ACC112 (cell line): ENCODE results near the gene MADD.

ENCODE experiments used
- H2AFZ ChIP-seq: fragments of 200-600 bp; sonication (generic); one replicate; pipeline ENCODE4 v1.6.0; 2017; ENCODE audit warnings: antibody characterized with exemption, low read length; ENCODE audit not compliant: unreplicated experiment
- H3K27ac ChIP-seq: fragments of 200-600 bp; sonication (generic); 2 replicates; pipeline ENCODE4 v1.5.1; 2014; ENCODE audit warnings: low read depth, mild to moderate bottlenecking, antibody characterized with exemption, low read length, moderate library complexity
- H3K27me3 ChIP-seq: fragments of 200-600 bp; sonication (generic); 2 replicates; pipeline ENCODE4 v1.6.1; 2014; ENCODE audit warnings: mild to moderate bottlenecking, antibody characterized with exemption, low read length, moderate library complexity, mixed read lengths; ENCODE audit not compliant: insufficient read depth
- H3K36me3 ChIP-seq: fragments of 200-600 bp; sonication (generic); 2 replicates; pipeline ENCODE4 v1.6.1; 2016; ENCODE audit warnings: mild to moderate bottlenecking, antibody characterized with exemption, low read length, moderate library complexity, mixed read lengths; ENCODE audit not compliant: insufficient read depth
- H3K4me1 ChIP-seq: fragments of 200-600 bp; sonication (generic); one replicate; pipeline ENCODE4 v1.6.1; 2016; ENCODE audit warnings: low read length, mixed read lengths; ENCODE audit not compliant: insufficient read depth, unreplicated experiment, control insufficient read depth
- H3K4me3 ChIP-seq: fragments of 200-600 bp; sonication (generic); 2 replicates; pipeline ENCODE4 v1.5.1; 2014; ENCODE audit warnings: mild to moderate bottlenecking, low read depth, low read length
- H3K79me2 ChIP-seq: fragments of 200-600 bp; sonication (generic); one replicate; pipeline ENCODE4 v1.6.0; 2016; ENCODE audit warnings: low read length; ENCODE audit not compliant: control insufficient read depth, unreplicated experiment, insufficient read depth

The MADD gene

GRCh38 chr11:47338396-47339241 lies 68.7 kb downstream of the MADD start:
- Histone ChIP-seq H2AFZ (no peak overlapping the region), H3K4me1 (no peaks in the 10 kb centered on the region), H3K79me2 (no peaks in the 10 kb centered on the region), H3K27ac (no peak overlapping the region), H3K36me3 (no peaks in the 10 kb centered on the region), H3K4me3 (no peak overlapping the region), H3K27me3 (no peaks in the 10 kb centered on the region)

GRCh38 chr11:47340010-47340409 lies 70.1 kb downstream of the MADD start:
- Histone ChIP-seq H3K79me2 (no peaks in the 10 kb centered on the region), H3K4me1 (no peaks in the 10 kb centered on the region), H3K36me3 (no peaks in the 10 kb centered on the region), H3K27me3 (no peaks in the 10 kb centered on the region), H3K27ac (no peak overlapping the region), H2AFZ (no peak overlapping the region), H3K4me3 (no peak overlapping the region)

- no peak overlapping the region for H3K27ac ChIP-seq
- H3K27me3 ChIP-seq, result no peaks in the 10 kb centered on the region
- no peaks in the 10 kb centered on the region for H3K79me2 ChIP-seq
- no peaks in the 10 kb centered on the region for H3K36me3 ChIP-seq
- H3K4me1 ChIP-seq, result no peaks in the 10 kb centered on the region
- H3K4me3 ChIP-seq, result no peak overlapping the region
- no peak overlapping the region for H2AFZ ChIP-seq
Measured at GRCh38 chr11:47340980-47341775, 71.2 kb downstream of the MADD start.

- Histone ChIP-seq H3K27ac (no peak overlapping the region), H2AFZ (no peak overlapping the region), H3K36me3 (no peaks in the 10 kb centered on the region), H3K79me2 (no peaks in the 10 kb centered on the region), H3K27me3 (no peaks in the 10 kb centered on the region), H3K4me1 (no peaks in the 10 kb centered on the region), H3K4me3 (no peak overlapping the region)
Measured at GRCh38 chr11:47342036-47342803, 72.3 kb downstream of the MADD start.

- Histone ChIP-seq H3K4me1 (no peaks in the 10 kb centered on the region), H3K4me3 (no peak overlapping the region), H3K36me3 (no peaks in the 10 kb centered on the region), H3K27ac (no peak overlapping the region), H3K79me2 (no peaks in the 10 kb centered on the region), H3K27me3 (no peaks in the 10 kb centered on the region), H2AFZ (no peak overlapping the region)
Measured at GRCh38 chr11:47342854-47343253, 72.9 kb downstream of the MADD start.

- Histone ChIP-seq H3K4me1 (no peaks in the 10 kb centered on the region), H2AFZ (no peak overlapping the region), H3K36me3 (no peaks in the 10 kb centered on the region), H3K4me3 (no peak overlapping the region), H3K27me3 (no peaks in the 10 kb centered on the region), H3K79me2 (no peaks in the 10 kb centered on the region), H3K27ac (no peak overlapping the region)
Measured at GRCh38 chr11:47345890-47346563, 76.1 kb downstream of the MADD start.

- no peak overlapping the region for H3K4me3 ChIP-seq
- H3K27ac ChIP-seq, result no peak overlapping the region
- no peak overlapping the region for H2AFZ ChIP-seq
- no peaks in the 10 kb centered on the region for H3K27me3 ChIP-seq
- no peaks in the 10 kb centered on the region for H3K36me3 ChIP-seq
- H3K4me1 ChIP-seq, result no peaks in the 10 kb centered on the region
- H3K79me2 ChIP-seq, result no peaks in the 10 kb centered on the region
Measured at GRCh38 chr11:47347137-47347536, 77.2 kb downstream of the MADD start.

GRCh38 chr11:47348131-47348802 lies 78.3 kb downstream of the MADD start:
- Histone ChIP-seq H3K27me3 (no peaks in the 10 kb centered on the region), H3K27ac (no peak overlapping the region), H3K36me3 (no peaks in the 10 kb centered on the region), H3K79me2 (no peaks in the 10 kb centered on the region), H2AFZ (no peak overlapping the region), H3K4me1 (no peaks in the 10 kb centered on the region), H3K4me3 (no peak overlapping the region)

- no peaks in the 10 kb centered on the region for H3K36me3 ChIP-seq
- H3K4me3 ChIP-seq, result no peak overlapping the region
- no peaks in the 10 kb centered on the region for H3K79me2 ChIP-seq
- no peak overlapping the region for H2AFZ ChIP-seq
- H3K27me3 ChIP-seq, result no peaks in the 10 kb centered on the region
- no peak overlapping the region for H3K27ac ChIP-seq
- H3K4me1 ChIP-seq, result no peaks in the 10 kb centered on the region
Measured at GRCh38 chr11:47348859-47349258, 78.9 kb downstream of the MADD start.
